MM.1S (cell line): ENCODE results near the gene XXYLT1.

Experiments
- DNase-seq: peaks from one replicate; pipeline ENCODE4 v3.0.0-alpha.2; 2015
- H2AFZ ChIP-seq: fragments of 300-600 bp; sonication (generic); 2 replicates; pipeline ENCODE4 v1.6.0; 2016; ENCODE audit warnings: antibody characterized with exemption, low read length
- H3F3A ChIP-seq: fragments of 300-600 bp; sonication (generic); 2 replicates; pipeline ENCODE4 v1.6.1; 2016; ENCODE audit warnings: mild to moderate bottlenecking, antibody characterized with exemption, low read length, moderate library complexity, mixed read lengths; ENCODE audit not compliant: insufficient read depth
- H3K27ac ChIP-seq: fragments of 300-600 bp; sonication (generic); 2 replicates; pipeline ENCODE4 v1.5.1; 2016; ENCODE audit warnings: mild to moderate bottlenecking, low read length
- H3K27me3 ChIP-seq: fragments of 300-600 bp; sonication (generic); replicated peaks from 2 replicates; pipeline ENCODE4 v1.6.0; 2016; ENCODE audit warnings: low read length; ENCODE audit not compliant: insufficient read depth
- H3K36me3 ChIP-seq: fragments of 300-600 bp; sonication (generic); replicated peaks from 2 replicates; pipeline ENCODE4 v1.6.1; 2016; ENCODE audit warnings: mild to moderate bottlenecking, low read length, mixed read lengths; ENCODE audit not compliant: insufficient read depth
- H3K4me1 ChIP-seq: fragments of 300-600 bp; sonication (generic); 2 replicates; pipeline ENCODE4 v1.6.1; 2016; ENCODE audit warnings: low read length, mixed read lengths
- H3K4me2 ChIP-seq: fragments of 300-600 bp; sonication (generic); 2 replicates; pipeline ENCODE4 v1.6.0; 2016; ENCODE audit warnings: low read depth, low read length
- H3K4me3 ChIP-seq: fragments of 300-600 bp; sonication (generic); 2 replicates; pipeline ENCODE4 v1.5.1; 2016; ENCODE audit warnings: low read length, mixed read lengths
- H3K79me2 ChIP-seq: fragments of 300-600 bp; sonication (generic); 2 replicates; pipeline ENCODE4 v1.6.1; 2016; ENCODE audit warnings: mixed run types, low read length, mixed read lengths
- H3K9ac ChIP-seq: fragments of 300-600 bp; sonication (generic); 2 replicates; pipeline ENCODE4 v1.6.1; 2016; ENCODE audit warnings: low read length, mixed read lengths
- H3K9me2 ChIP-seq: fragments of 300-600 bp; sonication (generic); replicated peaks from 2 replicates; pipeline ENCODE4 v1.6.1; 2016; ENCODE audit warnings: mild to moderate bottlenecking, low read length, mixed read lengths; ENCODE audit not compliant: insufficient read depth
- H3K9me3 ChIP-seq: fragments of 300-600 bp; sonication (generic); replicated peaks from 2 replicates; pipeline ENCODE4 v1.6.1; 2016; ENCODE audit warnings: mild to moderate bottlenecking, low read length, mixed read lengths; ENCODE audit not compliant: insufficient read depth
- H4K20me1 ChIP-seq: fragments of 300-600 bp; sonication (generic); 2 replicates; pipeline ENCODE4 v1.6.1; 2016; ENCODE audit warnings: mild to moderate bottlenecking, low read length, moderate library complexity, mixed read lengths; ENCODE audit not compliant: insufficient read depth
- CTCF ChIP-seq: fragments of 300-600 bp; sonication (generic); IDR thresholded peaks from 2 replicates; pipeline ENCODE4 v1.5.1; 2016; ENCODE audit warnings: antibody characterized with exemption, low read length, mixed read lengths
- EZH2 ChIP-seq: fragments of 300-600 bp; sonication (generic); optimal IDR thresholded peaks from 2 replicates; pipeline ENCODE3; 2017; ENCODE audit warnings: low read depth, mild to moderate bottlenecking, antibody characterized with exemption, low read length, mixed read lengths
- EZH2phosphoT487 ChIP-seq: fragments of 300-600 bp; sonication (generic); IDR thresholded peaks from 2 replicates; pipeline ENCODE4 v1.6.1; 2018; ENCODE audit warnings: antibody characterized with exemption, low read length

XXYLT1 gene

DNA sequence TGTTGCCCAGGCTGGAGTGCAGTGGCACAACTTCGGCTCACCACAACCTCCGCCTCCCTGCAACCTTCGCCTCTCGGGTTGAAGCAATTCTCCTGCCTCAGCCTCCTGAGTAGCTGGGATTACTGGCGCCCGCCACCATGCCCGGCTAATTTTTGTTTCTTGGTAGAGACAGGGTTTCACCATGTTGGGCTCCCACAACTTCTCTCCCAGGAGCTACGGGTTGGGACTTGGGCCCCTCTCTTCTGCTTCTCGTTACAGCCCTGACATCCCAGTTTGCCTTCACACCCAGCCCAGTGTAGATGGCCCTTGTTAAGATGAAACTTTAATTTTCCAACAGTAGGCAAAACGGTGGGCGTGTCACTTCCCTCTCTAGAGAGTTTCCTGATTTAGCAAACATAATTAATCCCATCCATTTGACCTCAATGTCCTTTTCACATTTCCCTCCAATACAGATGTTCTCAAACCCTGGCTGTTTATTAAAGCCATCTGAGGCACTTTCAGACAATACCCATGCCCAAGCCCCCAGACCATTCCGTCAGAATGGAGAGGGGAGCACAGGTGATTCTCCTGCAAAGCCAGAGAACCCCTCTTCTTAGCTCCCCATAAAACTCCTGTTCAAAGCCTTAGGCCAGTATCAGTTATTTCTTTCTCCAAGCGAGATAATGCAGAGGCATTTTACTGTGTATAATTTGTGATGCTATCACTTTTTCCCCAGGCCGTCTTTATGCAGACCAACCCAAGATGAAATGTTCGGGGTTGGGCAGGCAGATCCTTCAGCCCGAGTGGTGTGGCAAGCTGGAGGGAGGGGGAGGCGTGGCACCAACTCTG is 245.7 kb downstream of the XXYLT1 start:
- Histone ChIP-seq H3K4me3 (no peak overlapping the region), H3K36me3 (no peaks in the 10 kb centered on the region), H3K4me2 (no peak overlapping the region), H4K20me1 (no peaks in the 10 kb centered on the region), H3K27me3 (no peaks in the 10 kb centered on the region), H3F3A (no peaks in the 10 kb centered on the region), H2AFZ (no peak overlapping the region), H3K9ac (no peak overlapping the region), H3K4me1 (no peaks in the 10 kb centered on the region), H3K27ac (no peak overlapping the region), H3K9me2 (no peaks in the 10 kb centered on the region), H3K9me3 (no peaks in the 10 kb centered on the region), H3K79me2 (no peaks in the 10 kb centered on the region)
- DNase-seq, result no peak
- no peak for TF ChIP-seq EZH2
- no peak for TF ChIP-seq EZH2phosphoT487
- no peak for TF ChIP-seq CTCF

GRCh38 chr3:195023989-195024388 is 247.0 kb downstream of the XXYLT1 start:
- Histone ChIP-seq H4K20me1 (no peaks in the 10 kb centered on the region), H3K79me2 (no peaks in the 10 kb centered on the region), H3K9me2 (no peaks in the 10 kb centered on the region), H3F3A (no peaks in the 10 kb centered on the region), H2AFZ (no peak overlapping the region), H3K9me3 (no peaks in the 10 kb centered on the region), H3K27ac (no peak overlapping the region), H3K9ac (no peak overlapping the region), H3K4me2 (no peak overlapping the region), H3K4me1 (no peaks in the 10 kb centered on the region), H3K27me3 (no peaks in the 10 kb centered on the region), H3K4me3 (no peak overlapping the region), H3K36me3 (no peaks in the 10 kb centered on the region)
- TF ChIP-seq EZH2, result no peak
- DNase-seq, result no peak

DNA sequence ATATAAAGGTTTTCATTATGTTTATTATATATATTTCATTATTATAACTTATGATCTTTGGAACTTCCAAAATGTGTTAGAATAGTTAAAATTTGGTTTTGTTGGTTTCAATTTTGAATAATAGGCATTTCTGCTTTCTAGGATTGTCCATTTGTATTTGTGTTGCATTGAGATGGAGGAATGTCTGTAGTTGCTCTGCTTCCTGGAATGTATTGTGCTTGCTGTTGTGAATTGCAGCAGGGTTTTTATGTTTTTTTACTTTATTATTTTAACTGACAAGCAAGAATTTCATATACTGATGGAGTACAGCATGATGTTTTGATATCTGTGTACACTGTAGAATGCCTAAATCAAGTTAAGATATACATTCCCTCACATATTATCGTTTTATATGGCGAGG is 247.4 kb downstream of the XXYLT1 start:
- DNase-seq, result no peak
- no peak overlapping the region for H3K27ac ChIP-seq
- H2AFZ ChIP-seq, result no peak overlapping the region
- no peaks in the 10 kb centered on the region for H3K9me3 ChIP-seq
- H3K36me3 ChIP-seq, result no peaks in the 10 kb centered on the region
- H3F3A ChIP-seq, result no peaks in the 10 kb centered on the region
- no peaks in the 10 kb centered on the region for H4K20me1 ChIP-seq
- no peak overlapping the region for H3K4me2 ChIP-seq
- no peaks in the 10 kb centered on the region for H3K79me2 ChIP-seq
- H3K4me1 ChIP-seq, result no peaks in the 10 kb centered on the region
- TF ChIP-seq EZH2 (no peak), CTCF (no peak), EZH2phosphoT487 (no peak)
- H3K27me3 ChIP-seq, result no peaks in the 10 kb centered on the region
- H3K9me2 ChIP-seq, result no peaks in the 10 kb centered on the region
- H3K4me3 ChIP-seq, result no peak overlapping the region
- H3K9ac ChIP-seq, result no peak overlapping the region

DNA sequence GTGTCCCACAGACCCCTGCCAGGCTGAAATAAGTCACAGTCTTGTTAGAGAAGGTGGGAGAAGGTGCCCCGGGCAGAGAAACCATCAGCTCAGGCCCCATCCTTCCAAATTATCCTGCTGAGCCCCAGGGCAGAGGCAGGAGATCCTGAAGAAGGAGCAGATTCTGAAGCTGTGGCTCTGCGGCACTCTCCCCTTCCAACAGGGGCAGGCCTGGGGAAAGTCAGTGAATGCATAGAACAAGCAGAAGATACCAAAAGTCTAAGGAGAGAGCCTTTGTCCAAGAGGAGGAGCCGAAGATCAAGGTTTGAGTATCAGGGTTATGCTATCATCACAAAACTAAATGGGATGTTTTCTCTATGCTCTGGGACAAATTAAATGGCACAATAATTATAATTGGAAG is 249.3 kb downstream of the XXYLT1 start:
- no peaks in the 10 kb centered on the region for H3F3A ChIP-seq
- no peak overlapping the region for H2AFZ ChIP-seq
- H3K9me3 ChIP-seq, result no peaks in the 10 kb centered on the region
- H3K4me1 ChIP-seq, result no peaks in the 10 kb centered on the region
- H3K79me2 ChIP-seq, result no peaks in the 10 kb centered on the region
- H3K9me2 ChIP-seq, result no peaks in the 10 kb centered on the region
- H3K36me3 ChIP-seq, result no peaks in the 10 kb centered on the region
- H3K4me2 ChIP-seq, result no peak overlapping the region
- DNase-seq, result no peak
- H3K27ac ChIP-seq, result no peak overlapping the region
- no peaks in the 10 kb centered on the region for H3K27me3 ChIP-seq
- H4K20me1 ChIP-seq, result no peaks in the 10 kb centered on the region
- no peak overlapping the region for H3K4me3 ChIP-seq
- TF ChIP-seq EZH2phosphoT487 (no peak), EZH2 (no peak), CTCF (no peak)
- H3K9ac ChIP-seq, result no peak overlapping the region
